Gastrocnemius medialis (tissue), 4 donors: ENCODE data around the gene MYCN.

Source experiments
- POLR2A ChIP-seq, 2 donors: fragments of 450-650 bp; IDR thresholded peaks; one replicate each; pipeline ENCODE4 v1.6.1; 2017; ENCODE audit warnings: antibody characterized with exemption in 2 of 2, mild to moderate bottlenecking in 2 of 2, moderate library complexity in 2 of 2
- TF ChIP-seq, protein P1 (sequence below), 5 experiments: fragments of 450-650 bp in 3 of 5; fragments of 200-600 bp in 2 of 5; sonication (generic) in 2 of 5; IDR thresholded peaks in 4 of 5; conservative IDR thresholded peaks in 1 of 5; 1 replicate in 4 of 5; 2 replicates in 1 of 5; pipeline ENCODE4 v1.5.1; 2016 to 2019; ENCODE audit warnings: antibody characterized with exemption in 5 of 5, mild to moderate bottlenecking in 3 of 5, moderate library complexity in 3 of 5

DNA sequence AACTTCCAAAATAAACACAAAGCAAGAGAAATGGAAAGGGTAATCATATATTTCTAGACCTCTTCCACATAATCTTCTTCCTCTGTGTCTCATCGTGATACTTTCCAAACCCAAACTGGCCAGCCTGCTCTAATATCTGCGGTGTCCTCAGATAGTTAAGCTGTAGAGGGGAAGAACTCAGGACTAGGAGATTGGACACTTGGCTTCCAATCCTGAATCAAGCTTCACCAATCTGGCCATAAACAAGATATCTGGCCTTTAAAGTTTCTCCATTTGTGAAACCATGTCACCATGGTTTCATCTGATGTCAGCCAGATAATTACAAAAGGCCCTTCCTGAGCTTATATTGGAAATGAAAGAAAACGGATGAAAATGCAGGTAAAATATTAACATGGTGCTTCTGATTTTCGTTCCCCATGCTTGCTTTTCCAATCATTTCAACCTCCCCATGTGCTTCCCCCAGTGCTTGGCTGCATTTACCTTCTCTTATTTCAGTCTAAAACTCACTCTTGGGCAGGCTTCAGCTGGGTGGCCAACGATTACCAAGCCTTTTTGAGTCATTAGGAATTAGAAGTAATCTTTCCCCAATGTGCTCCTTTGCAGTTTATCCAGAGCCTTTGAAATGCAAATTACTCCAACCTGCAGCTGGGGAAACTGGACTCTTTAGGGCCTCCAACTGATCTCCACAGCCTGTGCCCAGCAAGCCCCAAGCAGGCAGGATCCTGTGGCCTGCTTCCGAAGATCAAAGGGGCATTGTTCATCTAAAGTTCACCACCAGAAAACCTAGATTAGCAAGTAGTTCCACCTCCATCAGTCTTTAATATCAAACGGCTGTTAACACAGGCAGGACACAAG is 44.5 kb upstream of the MYCN start:
- TF ChIP-seq POLR2A (IDR thresholded peaks at IDR 0.05): no peak
- TF ChIP-seq, protein P1, sequence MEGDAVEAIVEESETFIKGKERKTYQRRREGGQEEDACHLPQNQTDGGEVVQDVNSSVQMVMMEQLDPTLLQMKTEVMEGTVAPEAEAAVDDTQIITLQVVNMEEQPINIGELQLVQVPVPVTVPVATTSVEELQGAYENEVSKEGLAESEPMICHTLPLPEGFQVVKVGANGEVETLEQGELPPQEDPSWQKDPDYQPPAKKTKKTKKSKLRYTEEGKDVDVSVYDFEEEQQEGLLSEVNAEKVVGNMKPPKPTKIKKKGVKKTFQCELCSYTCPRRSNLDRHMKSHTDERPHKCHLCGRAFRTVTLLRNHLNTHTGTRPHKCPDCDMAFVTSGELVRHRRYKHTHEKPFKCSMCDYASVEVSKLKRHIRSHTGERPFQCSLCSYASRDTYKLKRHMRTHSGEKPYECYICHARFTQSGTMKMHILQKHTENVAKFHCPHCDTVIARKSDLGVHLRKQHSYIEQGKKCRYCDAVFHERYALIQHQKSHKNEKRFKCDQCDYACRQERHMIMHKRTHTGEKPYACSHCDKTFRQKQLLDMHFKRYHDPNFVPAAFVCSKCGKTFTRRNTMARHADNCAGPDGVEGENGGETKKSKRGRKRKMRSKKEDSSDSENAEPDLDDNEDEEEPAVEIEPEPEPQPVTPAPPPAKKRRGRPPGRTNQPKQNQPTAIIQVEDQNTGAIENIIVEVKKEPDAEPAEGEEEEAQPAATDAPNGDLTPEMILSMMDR (IDR thresholded peaks at IDR 0.05 in 4 of 5, conservative IDR thresholded peaks at IDR 0.05 in 1 of 5): no peak
